Testis (tissue), 2 donors: ENCODE results near the gene PHF13.

Experiments
- POLR2A ChIP-seq: fragments of 450-650 bp; IDR thresholded peaks from one replicate; pipeline ENCODE4 v1.6.1; 2017; ENCODE audit warnings: antibody characterized with exemption, mild to moderate bottlenecking, moderate library complexity
- TF ChIP-seq, protein P1 (sequence below), 3 experiments: fragments of 450-650 bp in 2 of 3; fragments of 200-600 bp in 1 of 3; sonication (generic) in 1 of 3; IDR thresholded peaks; one replicate each; pipeline ENCODE4 v1.5.1; 2016 to 2019; ENCODE audit warnings: antibody characterized with exemption in 3 of 3, mild to moderate bottlenecking in 2 of 3, moderate library complexity in 1 of 3

DNA sequence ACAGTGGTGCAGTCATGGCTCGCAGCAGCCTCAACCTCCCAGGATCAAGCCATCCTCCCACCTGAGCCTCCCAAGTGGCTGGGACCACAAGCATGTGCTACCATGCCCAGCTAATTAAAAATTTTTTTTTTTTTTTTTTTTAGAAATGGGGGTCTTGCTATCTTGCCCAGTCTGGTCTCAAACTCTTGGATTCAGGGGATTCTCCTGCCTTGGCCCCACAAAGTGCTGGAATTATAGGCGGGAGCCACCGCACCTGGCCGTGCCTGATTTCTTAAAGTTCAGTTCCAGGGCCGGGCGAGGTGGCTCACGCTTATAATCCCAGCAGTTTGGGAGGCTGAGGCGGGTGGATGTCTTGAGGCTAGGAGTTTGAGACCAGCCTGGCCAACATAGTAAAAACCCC lies 17.5 kb downstream of the PHF13 start:
- TF ChIP-seq POLR2A: no peak
- TF ChIP-seq, protein P1, sequence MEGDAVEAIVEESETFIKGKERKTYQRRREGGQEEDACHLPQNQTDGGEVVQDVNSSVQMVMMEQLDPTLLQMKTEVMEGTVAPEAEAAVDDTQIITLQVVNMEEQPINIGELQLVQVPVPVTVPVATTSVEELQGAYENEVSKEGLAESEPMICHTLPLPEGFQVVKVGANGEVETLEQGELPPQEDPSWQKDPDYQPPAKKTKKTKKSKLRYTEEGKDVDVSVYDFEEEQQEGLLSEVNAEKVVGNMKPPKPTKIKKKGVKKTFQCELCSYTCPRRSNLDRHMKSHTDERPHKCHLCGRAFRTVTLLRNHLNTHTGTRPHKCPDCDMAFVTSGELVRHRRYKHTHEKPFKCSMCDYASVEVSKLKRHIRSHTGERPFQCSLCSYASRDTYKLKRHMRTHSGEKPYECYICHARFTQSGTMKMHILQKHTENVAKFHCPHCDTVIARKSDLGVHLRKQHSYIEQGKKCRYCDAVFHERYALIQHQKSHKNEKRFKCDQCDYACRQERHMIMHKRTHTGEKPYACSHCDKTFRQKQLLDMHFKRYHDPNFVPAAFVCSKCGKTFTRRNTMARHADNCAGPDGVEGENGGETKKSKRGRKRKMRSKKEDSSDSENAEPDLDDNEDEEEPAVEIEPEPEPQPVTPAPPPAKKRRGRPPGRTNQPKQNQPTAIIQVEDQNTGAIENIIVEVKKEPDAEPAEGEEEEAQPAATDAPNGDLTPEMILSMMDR (IDR thresholded peaks at IDR 0.05): no peak
